HG03439 (cell line): ENCODE measurements around the gene GLS.
"Not testable (repeated sequence)": the region's sequence is repeated elsewhere in the genome, so short reads cannot be mapped to it uniquely, and the experiment has no call there.

ENCODE experiments used
- ATAC-seq: cut with Tn5 transposase; IDR thresholded peaks from one replicate; pipeline ENCODE4 v1.9.1; 2021; ENCODE audit warnings: mild to moderate bottlenecking, moderate library complexity; ENCODE audit not compliant: unreplicated experiment

The GLS gene

GRCh38 chr2:190986221-190986953 lies 105.8 kb downstream of the GLS start:
- no peak for ATAC-seq

GRCh38 chr2:190987116-190987515 lies 106.5 kb downstream of the GLS start:
- ATAC-seq = no peak

GRCh38 chr2:190987938-190988337 lies 107.3 kb downstream of the GLS start:
- ATAC-seq = no peak

GRCh38 chr2:190988910-190989309 lies 108.3 kb downstream of the GLS start:
- no peak for ATAC-seq

GRCh38 chr2:190990132-190990531 lies 109.5 kb downstream of the GLS start:
- no peak for ATAC-seq

GRCh38 chr2:190993292-190993643 lies 112.6 kb downstream of the GLS start:
- ATAC-seq = no peak

GRCh38 chr2:190994148-190994547 lies 113.5 kb downstream of the GLS start:
- ATAC-seq = no peak

GRCh38 chr2:190995315-190995714 lies 114.7 kb downstream of the GLS start:
- not testable (repeated sequence) for ATAC-seq

GRCh38 chr2:190996338-190996946 lies 115.8 kb downstream of the GLS start:
- ATAC-seq = no peak

- no peak for ATAC-seq
These were observed 116.3 kb downstream of the GLS start for GRCh38 chr2:190996947-190997346.

- no peak for ATAC-seq
These were observed 117.0 kb downstream of the GLS start for GRCh38 chr2:190997526-190998113.

GRCh38 chr2:190999058-190999457 lies 118.4 kb downstream of the GLS start:
- ATAC-seq = no peak

- ATAC-seq = no peak
These were observed 119.5 kb downstream of the GLS start for GRCh38 chr2:190999949-191000665.

- no peak for ATAC-seq
These were observed 120.4 kb downstream of the GLS start for GRCh38 chr2:191001032-191001431.

GRCh38 chr2:191001624-191002023 lies 121.0 kb downstream of the GLS start:
- ATAC-seq = no peak

GRCh38 chr2:191003405-191004309 lies 123.0 kb downstream of the GLS start:
- ATAC-seq = no peak

- ATAC-seq = no peak
These were observed 125.7 kb downstream of the GLS start for GRCh38 chr2:191006297-191006696.

- ATAC-seq = no peak
These were observed 126.6 kb downstream of the GLS start for GRCh38 chr2:191006997-191007783.

- no peak for ATAC-seq
These were observed 127.7 kb downstream of the GLS start for GRCh38 chr2:191008286-191008685.
